SH-SY5Y (cell line): Measurements from ENCODE around the gene NGEF.

ENCODE experiments used
- GATA2 ChIP-seq: IDR thresholded peaks from 2 replicates; pipeline ENCODE4 v1.6.1; 2011; ENCODE audit warnings: mild to moderate bottlenecking, low read depth, low read length
- GATA3 ChIP-seq: IDR thresholded peaks from 2 replicates; pipeline ENCODE4 v1.6.1; 2011; ENCODE audit warnings: low read depth, mild to moderate bottlenecking, low read length, moderate library complexity

The NGEF gene

DNA sequence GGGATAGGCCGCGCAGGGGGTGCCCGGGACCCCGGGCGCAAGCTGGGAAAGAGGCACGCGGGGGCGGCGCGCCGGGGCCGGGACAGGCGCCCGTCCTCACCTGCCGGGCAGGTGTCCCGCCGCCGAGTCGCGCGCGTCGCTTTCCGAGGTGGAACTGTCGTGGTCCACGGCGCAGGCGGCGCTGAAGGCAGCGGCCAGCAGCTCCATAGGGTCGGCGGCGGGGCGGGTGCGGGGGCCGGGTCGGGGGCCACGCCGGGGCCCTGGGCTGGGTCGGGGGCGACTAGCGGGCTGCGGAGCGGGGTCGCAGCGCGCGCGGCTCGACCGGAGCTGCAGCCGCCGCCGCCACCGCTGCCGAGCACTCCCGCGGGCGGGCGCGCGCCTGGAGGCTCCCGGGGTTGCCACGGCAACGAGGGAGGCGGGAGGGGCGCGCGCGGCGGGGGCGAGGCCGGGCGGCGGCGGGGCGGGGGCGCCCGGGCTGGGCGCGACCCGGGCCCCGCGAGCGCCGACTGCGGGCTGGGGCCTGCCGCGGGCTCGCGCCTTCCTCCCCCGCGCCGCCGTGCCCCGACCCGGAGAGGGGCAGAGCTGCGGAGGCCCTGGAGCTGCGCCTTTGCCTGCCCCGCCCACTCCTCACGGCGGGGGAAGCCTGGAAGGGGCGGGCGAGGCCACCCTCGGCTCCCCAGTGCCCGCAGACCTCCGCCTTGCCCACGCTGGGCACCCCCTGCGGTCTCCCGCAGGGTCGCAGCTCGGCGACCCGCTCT lies 85.1 kb downstream of the NGEF start:
- TF ChIP-seq GATA3: no peak
- TF ChIP-seq GATA2: no peak

DNA sequence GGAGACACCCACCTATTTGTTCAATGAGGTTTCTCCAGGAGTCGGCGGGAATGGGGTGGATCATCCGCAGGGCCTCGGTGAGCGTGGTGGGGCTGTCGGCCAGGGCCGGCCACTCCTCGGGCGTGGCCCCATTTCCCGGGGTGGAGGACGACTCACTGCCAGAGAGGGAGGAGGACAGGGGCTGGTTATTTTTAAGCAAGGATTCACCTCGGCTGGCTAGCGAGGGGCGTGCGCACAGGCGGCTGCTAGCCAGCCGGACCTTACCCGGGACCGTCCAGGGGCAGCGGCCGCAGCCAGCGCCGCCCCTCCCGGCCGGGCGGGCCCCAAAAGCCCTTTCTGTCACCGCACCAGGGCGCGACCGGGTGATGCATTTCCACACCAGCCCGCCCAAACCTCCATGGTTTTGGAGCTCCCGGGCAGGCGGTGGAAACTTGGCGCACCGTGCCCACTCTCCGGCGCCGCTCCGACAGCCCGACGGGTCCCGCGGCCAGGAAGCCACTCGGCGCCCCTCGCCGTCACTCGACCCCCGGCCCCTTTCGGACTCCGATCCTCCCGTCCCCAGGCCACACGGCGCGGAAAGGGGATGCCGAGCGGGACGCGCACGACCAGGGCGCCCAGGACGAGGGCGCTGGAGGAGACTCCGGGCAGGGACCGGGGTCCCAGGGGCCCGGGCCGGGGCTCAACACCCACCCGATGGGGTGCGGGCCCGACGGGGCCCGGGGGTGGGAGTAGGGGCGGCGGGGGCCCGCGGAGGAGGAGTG lies 85.8 kb downstream of the NGEF start:
- TF ChIP-seq GATA3 (no peak), GATA2 (no peak)

DNA sequence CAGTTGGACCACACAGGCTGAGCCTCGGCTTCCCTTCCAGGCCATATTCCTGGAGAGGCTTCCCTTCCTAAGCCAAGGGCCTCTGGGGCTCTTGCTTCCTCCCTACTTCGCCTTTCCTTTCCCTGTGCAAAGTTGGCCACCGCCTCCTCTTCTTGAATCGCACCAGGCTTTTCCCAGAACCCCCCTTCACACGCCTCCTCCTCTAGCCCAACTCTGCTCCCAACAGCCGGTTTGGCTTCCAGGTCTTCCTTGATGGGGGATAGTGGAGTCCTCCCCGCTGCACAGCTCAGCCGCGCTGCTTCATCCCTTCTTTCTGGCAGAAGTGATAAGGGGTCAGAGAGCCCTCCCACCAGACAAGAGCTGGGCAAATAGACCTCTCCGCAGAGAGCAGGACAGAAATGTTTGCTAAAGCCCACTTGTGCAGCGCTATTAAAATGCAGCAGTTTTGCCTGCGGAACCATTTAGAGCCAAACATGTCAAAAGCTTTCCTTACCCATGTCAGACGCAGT lies 86.6 kb downstream of the NGEF start:
- TF ChIP-seq GATA3 (no peak), GATA2 (no peak)

DNA sequence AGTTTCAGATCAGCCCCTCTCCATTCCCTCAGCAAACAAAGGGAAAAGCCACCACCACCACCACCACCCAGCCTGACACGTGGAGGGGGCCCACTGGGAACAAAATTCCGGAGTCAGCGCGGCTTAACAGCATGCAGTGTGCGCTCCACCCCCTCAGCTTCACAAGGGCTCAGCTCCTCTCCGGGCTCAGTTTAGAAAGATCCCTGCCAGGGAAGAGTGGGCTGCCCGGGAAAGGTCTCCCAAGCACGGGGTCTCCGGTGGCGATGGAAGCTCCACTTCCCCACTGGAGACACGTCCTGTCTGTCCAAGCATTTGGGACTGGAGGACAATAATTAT lies 87.3 kb downstream of the NGEF start:
- TF ChIP-seq GATA3 (no peak), GATA2 (no peak)

DNA sequence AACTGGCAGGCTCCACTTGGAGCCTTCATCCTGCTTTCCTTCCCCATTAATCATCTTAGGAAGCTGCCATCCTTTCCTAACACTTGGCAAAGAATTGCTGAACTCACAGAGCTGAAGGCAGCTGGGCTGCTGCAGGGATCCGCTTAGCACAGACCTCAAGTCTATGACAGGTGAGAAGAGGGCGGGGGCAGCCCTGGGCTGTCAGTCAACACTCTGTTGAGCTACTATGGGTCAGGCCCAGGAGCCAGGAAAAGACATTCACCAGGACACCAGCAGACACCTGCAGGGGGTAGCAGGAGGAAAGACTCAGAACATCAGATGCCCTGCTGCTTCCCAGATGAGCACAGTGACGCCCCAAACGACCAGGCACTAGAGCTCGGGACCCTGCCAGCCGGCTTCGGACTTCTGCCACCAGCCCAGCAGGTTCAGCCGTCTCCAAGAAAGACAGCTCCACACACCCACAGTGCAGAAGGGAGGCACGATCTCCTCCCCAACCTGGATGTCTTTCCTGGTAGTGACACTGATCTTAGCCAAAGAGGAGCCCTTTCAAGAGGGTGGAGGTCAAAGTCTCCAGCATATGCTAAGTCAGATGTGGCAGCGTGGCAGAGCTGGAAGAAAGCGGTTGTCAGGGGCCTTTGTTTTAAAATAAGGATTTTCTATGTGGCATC lies 87.8 kb downstream of the NGEF start:
- TF ChIP-seq GATA2 (no peak), GATA3 (no peak)

DNA sequence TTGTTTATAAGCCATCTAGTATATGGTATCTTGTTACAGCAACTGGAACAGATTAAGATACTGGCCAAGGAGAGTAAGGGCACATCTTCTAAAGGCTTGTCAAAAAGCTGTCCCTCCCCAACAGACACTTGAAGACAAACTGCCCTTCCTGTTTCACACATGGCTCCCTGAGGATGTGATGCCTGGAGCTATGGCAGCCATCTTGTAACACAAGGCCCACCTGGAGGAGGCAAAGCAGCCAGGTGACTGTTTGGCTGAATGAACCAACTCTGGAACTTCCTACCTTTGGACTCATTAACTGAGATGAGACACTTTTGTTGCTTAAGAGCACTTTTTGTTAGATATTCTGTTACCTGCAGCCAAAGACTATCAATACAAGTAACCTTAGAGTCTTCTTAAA lies 88.6 kb downstream of the NGEF start:
- TF ChIP-seq GATA2 (no peak), GATA3 (no peak)

DNA sequence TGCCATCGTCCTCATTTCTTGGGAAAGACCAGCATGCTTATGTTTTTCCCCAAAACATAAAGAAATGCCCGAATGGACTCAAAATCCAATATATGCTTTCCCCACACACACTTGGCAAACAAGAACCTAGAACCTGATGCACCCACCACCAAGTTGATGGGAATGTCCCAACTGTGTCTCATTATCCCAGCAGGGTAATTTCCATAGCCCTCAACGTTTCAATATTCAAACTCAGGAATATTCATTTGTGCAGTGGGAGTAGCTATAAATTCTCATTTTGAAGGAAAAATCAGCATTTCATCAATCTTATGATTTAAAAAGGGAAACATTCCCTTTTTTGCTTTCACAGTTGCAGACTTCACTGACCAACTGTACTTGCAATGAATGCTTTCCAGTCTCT lies 92.3 kb downstream of the NGEF start:
- no peak for TF ChIP-seq GATA2
- no peak for TF ChIP-seq GATA3

DNA sequence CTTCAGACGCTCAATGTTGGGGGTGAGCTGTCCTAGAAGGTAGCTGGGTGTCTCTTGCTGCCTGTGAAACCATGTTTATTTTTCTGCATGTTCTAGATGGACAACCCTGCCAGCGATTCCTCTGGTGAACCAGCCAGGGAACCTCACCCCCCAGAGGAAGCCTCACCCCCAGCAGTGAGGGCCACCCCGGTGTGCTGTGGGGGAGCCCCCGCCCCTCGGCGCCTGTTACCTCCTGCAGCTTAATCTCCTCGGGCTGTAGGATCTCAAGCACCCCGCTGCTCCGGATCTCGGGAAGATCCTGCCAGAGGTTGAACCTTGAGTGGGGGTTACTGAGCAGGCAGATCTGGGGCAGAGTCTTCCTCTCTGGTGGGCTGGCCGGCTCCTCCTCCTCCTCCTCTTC lies 93.0 kb downstream of the NGEF start:
- TF ChIP-seq GATA3 (no peak), GATA2 (no peak)

DNA sequence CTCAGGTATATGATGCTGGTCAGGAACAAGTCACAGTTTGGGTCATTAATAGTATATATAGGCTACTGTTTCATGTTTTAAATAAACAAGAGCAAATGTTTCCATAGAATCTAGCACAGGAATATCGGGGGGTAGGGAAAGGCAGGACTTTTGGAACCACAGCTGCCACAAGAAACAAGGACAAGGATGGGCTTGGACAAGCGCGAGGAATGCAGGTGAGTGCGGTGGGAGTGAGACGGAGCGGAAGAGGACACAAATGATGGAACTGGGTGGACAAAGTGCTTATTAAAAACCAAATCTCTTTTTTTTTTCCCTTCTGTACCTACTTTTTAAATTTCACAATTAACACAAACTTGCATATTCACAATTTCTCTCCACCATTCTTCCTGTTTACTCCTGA lies 93.9 kb downstream of the NGEF start:
- no peak for TF ChIP-seq GATA2

DNA sequence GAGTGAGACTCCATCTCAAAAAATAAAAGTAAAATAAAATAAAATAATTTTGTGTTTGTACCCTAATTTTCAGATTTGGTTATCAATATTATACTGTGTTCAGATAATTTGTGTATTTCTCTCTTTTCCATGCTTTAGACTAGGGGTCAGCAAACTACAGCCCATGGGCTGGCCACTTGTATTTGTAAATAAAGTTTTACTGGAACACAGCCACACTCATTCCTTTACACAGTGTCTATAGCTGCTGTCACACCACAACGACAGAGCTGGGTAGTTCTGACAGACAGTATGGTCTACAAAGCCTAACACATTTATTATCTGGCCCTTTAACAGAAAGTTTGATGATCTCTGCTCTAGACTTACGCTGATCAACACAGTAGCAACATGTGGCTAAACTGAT lies 99.2 kb downstream of the NGEF start:
- no peak for TF ChIP-seq GATA3

DNA sequence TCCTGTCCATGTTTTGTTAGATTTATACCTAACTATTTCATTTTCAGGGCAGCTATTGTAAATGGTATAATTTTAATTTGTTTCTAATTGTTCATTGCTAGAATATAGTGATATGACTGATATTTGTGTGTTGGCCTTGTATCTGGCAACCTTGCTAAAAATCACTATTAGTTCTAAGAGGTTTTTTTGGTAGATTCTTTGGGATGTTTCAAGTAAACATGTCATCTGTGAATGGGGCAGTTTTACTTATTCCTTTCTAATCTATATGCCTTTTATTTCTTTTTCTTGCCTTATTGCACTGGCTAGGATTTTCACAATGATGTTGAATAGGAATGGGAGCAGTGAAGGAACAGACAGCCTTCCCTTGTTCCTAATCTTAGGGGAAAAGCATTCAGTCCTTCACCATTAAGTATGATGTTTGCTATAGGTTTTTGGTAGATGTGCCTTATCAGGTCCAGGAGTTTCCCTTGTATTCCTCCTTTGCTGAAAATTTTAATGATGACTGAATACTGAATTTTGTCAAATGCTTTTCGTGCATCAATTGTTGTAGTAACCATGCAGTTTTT lies 101.3 kb downstream of the NGEF start:
- TF ChIP-seq GATA2 (no peak), GATA3 (no peak)

DNA sequence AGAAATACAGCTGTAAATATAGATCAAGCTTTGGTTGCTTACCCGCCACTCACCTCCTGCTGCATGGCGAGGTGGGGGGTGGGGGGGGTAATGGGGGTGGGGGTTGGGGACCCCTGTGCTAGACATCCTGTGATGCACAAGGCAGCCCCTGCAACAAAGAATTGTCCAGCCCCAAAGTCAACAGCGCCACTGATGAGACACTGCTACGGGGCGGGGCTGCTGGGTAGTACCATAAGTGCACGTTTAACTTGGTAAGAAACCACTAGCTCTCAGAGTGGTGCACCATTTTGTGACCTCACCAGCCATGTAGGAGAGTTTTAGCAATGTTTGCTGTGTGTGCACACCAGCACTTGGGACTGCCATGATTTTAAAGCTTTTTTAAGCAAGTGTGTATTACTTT lies 102.7 kb downstream of the NGEF start:
- no peak for TF ChIP-seq GATA3
- no peak for TF ChIP-seq GATA2

DNA sequence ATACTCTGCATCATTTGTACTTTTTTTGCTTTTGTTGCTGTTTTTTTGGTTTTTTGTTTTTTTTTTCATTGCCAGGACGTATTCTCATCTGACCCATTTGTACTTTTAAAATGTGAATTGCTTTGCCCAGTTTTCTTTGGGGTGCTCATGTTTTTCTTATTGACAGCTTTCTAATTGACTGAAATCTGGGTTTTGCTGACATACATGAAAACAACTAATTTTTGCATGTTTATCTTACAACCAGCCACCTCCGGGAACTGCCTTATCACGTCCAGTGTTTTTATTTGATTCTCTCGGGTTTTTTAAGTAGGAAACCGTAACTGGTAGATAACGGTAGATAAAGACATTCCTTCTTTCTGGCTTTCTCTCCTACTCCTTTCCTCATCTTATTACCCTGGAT lies 104.4 kb downstream of the NGEF start:
- no peak for TF ChIP-seq GATA2

DNA sequence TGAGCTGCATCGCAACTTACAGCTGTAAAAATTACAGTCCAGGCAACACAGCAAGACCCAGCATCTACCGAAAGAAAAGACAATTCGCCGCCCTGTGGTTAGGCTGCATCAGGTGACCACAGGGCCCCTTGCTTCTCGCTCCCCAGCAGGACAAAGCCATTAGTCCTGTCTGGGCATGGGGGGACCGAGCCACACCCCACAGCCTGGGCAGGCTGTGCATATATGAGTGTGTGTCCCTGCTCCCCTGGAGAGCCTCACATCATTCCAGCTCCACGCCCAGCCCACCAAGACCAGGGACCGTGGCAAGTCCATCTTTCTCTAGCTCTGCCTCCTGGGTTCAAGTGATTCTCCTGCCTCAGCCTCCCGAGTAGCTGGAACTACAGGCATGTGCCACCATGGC lies 109.1 kb downstream of the NGEF start:
- TF ChIP-seq GATA2 (no peak), GATA3 (no peak)

DNA sequence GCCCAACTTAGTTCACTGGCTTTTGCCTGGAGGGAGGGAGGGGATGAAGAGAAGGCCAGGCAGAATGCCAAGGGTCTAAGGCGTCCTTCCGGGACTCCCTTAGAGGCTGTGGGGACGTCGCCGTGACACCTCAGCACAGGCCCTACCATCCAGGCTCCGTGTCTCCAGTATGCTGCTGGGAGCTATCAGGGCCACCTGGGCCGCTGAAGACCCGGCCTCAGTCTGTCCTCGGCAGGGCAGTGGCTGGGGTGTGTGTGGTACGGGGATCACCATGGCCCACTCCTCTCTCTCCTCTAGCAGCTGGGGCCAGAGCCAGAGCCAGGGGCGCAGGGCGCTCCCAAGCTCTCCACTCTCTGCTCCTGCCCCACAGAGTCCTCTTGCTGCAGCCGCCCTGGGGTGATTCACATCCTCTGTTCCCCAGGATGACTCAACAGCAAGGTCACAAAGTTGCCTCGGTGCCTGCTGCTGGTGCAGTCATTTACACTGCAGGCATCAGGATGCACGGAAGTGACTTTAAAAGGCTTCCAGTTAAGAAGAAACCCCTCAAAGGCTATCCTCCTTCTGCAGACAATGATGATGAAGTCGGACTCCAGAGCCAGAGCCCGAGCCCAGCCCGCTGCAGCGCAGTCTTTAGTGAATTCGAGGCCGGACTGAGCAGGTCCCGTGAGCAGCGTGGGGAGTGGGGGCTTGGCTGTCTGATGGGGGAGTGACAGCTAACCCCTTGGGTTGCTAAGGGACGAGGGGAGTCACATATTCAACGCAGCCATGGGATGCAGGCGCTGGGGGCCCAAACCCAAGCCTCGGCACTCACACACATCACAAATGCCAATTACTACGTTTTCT lies 111.1 kb downstream of the NGEF start:
- TF ChIP-seq GATA3 (no peak), GATA2 (no peak)
